ENCODE results near the gene ABCA7. TPM values are rescaled to one million over a fixed set of nuclear protein-coding genes. Genes with fewer than 3 reads are reported as not detected.

Gene ABCA7
- total and polyA plus RNA-seq, 7 donors, result 1.8 to 25.1 (median 9.9) TPM

- WGBS, 2 donors, result 91 to 95% methylated on average over 42 of the region's 42 CpGs
- no peaks in the 10 kb centered on the region for H3K9me3 ChIP-seq
- H3K36me3 ChIP-seq, result peaks cover 0 to 56% (median 20%) of the 10 kb centered on the region in 4 donors
- H3K4me1 ChIP-seq, result peaks cover 0 to 13% (median 9%) of the 10 kb centered on the region in 4 donors
- intact Hi-C loops (cut with DNase I), result no loop called here
- H3K27me3 ChIP-seq, result peaks cover 12 to 27% (median 16%) of the 10 kb centered on the region in 3 donors
- H3K4me3 ChIP-seq, result no peak overlapping the region
- H3K27ac ChIP-seq, result no peak overlapping the region
- TF ChIP-seq, protein P1, sequence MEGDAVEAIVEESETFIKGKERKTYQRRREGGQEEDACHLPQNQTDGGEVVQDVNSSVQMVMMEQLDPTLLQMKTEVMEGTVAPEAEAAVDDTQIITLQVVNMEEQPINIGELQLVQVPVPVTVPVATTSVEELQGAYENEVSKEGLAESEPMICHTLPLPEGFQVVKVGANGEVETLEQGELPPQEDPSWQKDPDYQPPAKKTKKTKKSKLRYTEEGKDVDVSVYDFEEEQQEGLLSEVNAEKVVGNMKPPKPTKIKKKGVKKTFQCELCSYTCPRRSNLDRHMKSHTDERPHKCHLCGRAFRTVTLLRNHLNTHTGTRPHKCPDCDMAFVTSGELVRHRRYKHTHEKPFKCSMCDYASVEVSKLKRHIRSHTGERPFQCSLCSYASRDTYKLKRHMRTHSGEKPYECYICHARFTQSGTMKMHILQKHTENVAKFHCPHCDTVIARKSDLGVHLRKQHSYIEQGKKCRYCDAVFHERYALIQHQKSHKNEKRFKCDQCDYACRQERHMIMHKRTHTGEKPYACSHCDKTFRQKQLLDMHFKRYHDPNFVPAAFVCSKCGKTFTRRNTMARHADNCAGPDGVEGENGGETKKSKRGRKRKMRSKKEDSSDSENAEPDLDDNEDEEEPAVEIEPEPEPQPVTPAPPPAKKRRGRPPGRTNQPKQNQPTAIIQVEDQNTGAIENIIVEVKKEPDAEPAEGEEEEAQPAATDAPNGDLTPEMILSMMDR (IDR thresholded peaks at IDR 0.05), result no peak
- TF ChIP-seq EP300 (IDR thresholded peaks at IDR 0.05) (no peak), POLR2AphosphoS5 (IDR thresholded peaks at IDR 0.05) (no peak), POLR2A (IDR thresholded peaks at IDR 0.05) (no peak)
- no peak for DNase-seq
Observed at GRCh38 chr19:991932-992669, 47.8 kb upstream of the ABCA7 start.

- Histone ChIP-seq H3K27me3 (peaks cover 15 to 33% (median 22%) of the 10 kb centered on the region in 3 donors), H3K4me3 (no peak overlapping the region), H3K4me1 (peaks cover 0 to 13% (median 9%) of the 10 kb centered on the region in 4 donors), H3K27ac (no peak overlapping the region), H3K9me3 (no peaks in the 10 kb centered on the region), H3K36me3 (peaks cover 0 to 56% (median 20%) of the 10 kb centered on the region in 4 donors)
- WGBS, 2 donors, result 94 to 95% methylated on average over 13 of the region's 13 CpGs
- DNase-seq, result no peak
- intact Hi-C loops (cut with DNase I), result no loop called here
- TF ChIP-seq EP300 (IDR thresholded peaks at IDR 0.05) (no peak), POLR2A (IDR thresholded peaks at IDR 0.05) (no peak), POLR2AphosphoS5 (IDR thresholded peaks at IDR 0.05) (no peak)
- TF ChIP-seq, protein P1 (IDR thresholded peaks at IDR 0.05), result no peak
Observed at GRCh38 chr19:992670-993055, 47.2 kb upstream of the ABCA7 start.

DNA sequence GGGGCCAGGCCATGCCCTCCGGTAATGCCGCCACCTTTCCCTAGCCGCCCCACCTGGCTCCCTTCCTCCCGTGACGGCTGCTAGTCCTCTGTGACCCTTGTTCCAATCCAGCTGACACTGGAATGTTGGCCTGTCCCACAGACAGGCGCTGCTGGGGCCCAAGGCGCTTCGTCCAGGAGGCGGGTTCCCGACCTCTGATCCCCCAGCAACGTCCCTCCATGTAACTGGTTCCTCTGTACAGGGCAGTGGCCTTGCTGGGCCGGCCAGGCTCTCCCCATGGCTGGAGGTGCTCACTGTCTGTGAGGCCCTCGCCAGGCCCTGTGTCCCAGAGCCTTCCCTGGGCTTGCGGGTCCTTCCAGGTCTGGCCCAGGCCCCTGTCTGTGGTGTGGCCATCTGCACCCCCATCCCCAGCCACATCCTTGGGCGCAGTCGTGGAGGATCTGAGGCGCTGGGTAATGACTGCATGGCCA is 46.5 kb upstream of the ABCA7 start:
- H3K4me3 ChIP-seq, result no peak overlapping the region
- H3K9me3 ChIP-seq, result no peaks in the 10 kb centered on the region
- intact Hi-C loops (cut with DNase I), result no loop called here
- 91 to 95% methylated on average over 17 of the region's 17 CpGs for WGBS, 2 donors
- H3K27me3 ChIP-seq, result peaks cover 18 to 40% (median 29%) of the 10 kb centered on the region in 3 donors
- H3K36me3 ChIP-seq, result peaks cover 0 to 53% (median 20%) of the 10 kb centered on the region in 4 donors
- TF ChIP-seq, protein P1 (IDR thresholded peaks at IDR 0.05), result no peak
- TF ChIP-seq POLR2A (IDR thresholded peaks at IDR 0.05) (no peak), EP300 (IDR thresholded peaks at IDR 0.05) (no peak), POLR2AphosphoS5 (IDR thresholded peaks at IDR 0.05) (no peak)
- no peak overlapping the region for H3K27ac ChIP-seq
- peaks cover 0 to 13% (median 9%) of the 10 kb centered on the region in 4 donors for H3K4me1 ChIP-seq
- DNase-seq, result no peak

- intact Hi-C loops (cut with DNase I), result no loop called here
- H3K4me3 ChIP-seq, result no peak overlapping the region
- TF ChIP-seq, protein P1 (IDR thresholded peaks at IDR 0.05), result no peak
- no peak for TF ChIP-seq POLR2AphosphoS5 (IDR thresholded peaks at IDR 0.05)
- H3K4me1 ChIP-seq, result peaks cover 0 to 13% (median 9%) of the 10 kb centered on the region in 4 donors
- WGBS, 2 donors, result 90 to 92% methylated on average over 43 of the region's 43 CpGs
- H3K9me3 ChIP-seq, result no peaks in the 10 kb centered on the region
- H3K36me3 ChIP-seq, result peaks cover 0 to 49% (median 20%) of the 10 kb centered on the region in 4 donors
- H3K27me3 ChIP-seq, result peaks cover 21 to 46% (median 34%) of the 10 kb centered on the region in 3 donors
- no peak overlapping the region for H3K27ac ChIP-seq
- no peak for DNase-seq
Observed at GRCh38 chr19:993831-994393, 46.0 kb upstream of the ABCA7 start.

Measured in sigmoid colon (tissue), 7 donors.